Endothelial cell (in vitro differentiated cells): ENCODE measurements around the gene TAB2. TPM values are rescaled to one million over a fixed set of nuclear protein-coding genes. Genes with fewer than 3 reads are reported as not detected.

Experiments
- DNase-seq: peaks from one replicate; pipeline ENCODE4 v3.0.0; 2021; ENCODE audit warnings: low spot score
- H3K27ac Mint-ChIP-seq: one replicate; pipeline ENCODE4 v1.8.0; 2021; ENCODE audit warnings: mixed read lengths, inconsistent platforms; ENCODE audit not compliant: unreplicated experiment
- H3K27me3 Mint-ChIP-seq: one replicate; pipeline ENCODE4 v1.8.0; 2021; ENCODE audit warnings: mild to moderate bottlenecking, moderate library complexity, mixed read lengths, inconsistent platforms; ENCODE audit not compliant: unreplicated experiment
- H3K36me3 Mint-ChIP-seq: one replicate; pipeline ENCODE4 v1.8.0; 2021; ENCODE audit warnings: mild to moderate bottlenecking, low read depth, mixed read lengths, inconsistent platforms; ENCODE audit not compliant: unreplicated experiment
- H3K4me1 Mint-ChIP-seq: one replicate; pipeline ENCODE4 v1.8.0; 2021; ENCODE audit warnings: mild to moderate bottlenecking, mixed read lengths, inconsistent platforms; ENCODE audit not compliant: unreplicated experiment
- H3K4me3 Mint-ChIP-seq: one replicate; pipeline ENCODE4 v1.8.0; 2021; ENCODE audit warnings: mild to moderate bottlenecking, mixed read lengths, inconsistent platforms; ENCODE audit not compliant: unreplicated experiment
- H3K9me3 Mint-ChIP-seq: one replicate; pipeline ENCODE4 v1.8.0; 2021; ENCODE audit warnings: mixed read lengths, inconsistent platforms; ENCODE audit not compliant: unreplicated experiment
- total RNA-seq: library from RNA; stranded (reverse); fragmentation: NEBNext Ultra II Directional; extraction: Animal tissue kit (Norgen Biotek cat#: 25700); gene quantifications from one replicate; pipeline ENCODE4 v1.2.1, GENCODE V29; 2021; ENCODE audit not compliant: unreplicated experiment
- TF ChIP-seq, protein P1 (sequence below): fragments of 200-600 bp; sonication (generic); IDR thresholded peaks from one replicate; pipeline ENCODE4 v1.5.0; 2021; ENCODE audit warnings: antibody characterized with exemption; ENCODE audit not compliant: unreplicated experiment

Gene TAB2
- total RNA-seq, 1 donor from 2014 or later, result 105 TPM

DNA sequence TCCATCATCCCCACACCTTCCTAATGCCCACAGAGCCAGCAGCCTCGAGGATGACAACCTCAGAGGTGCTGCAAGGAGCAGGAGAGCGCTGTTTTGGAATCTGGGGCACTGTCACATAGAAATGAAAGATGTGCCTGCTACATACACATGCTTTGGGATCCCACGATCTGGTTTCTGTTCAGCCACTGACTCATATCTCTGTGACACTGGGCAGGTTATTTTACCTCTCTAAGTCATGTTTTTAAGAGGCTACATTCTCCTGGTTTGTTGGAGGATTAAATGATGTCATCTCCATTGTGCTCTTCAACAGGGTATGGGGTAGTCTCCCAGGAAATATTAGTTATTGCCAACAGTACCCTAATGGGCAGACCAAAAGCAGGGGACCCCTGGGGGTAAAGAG lies 32.6 kb upstream of the TAB2 start:
- Mint-ChIP-seq H3K27me3 (no peaks in the 10 kb centered on the region), H3K4me3 (no peak overlapping the region), H3K36me3 (no peaks in the 10 kb centered on the region), H3K27ac (no peak overlapping the region), H3K4me1 (peaks cover 3% of the 10 kb centered on the region), H3K9me3 (no peaks in the 10 kb centered on the region)
- TF ChIP-seq, protein P1, sequence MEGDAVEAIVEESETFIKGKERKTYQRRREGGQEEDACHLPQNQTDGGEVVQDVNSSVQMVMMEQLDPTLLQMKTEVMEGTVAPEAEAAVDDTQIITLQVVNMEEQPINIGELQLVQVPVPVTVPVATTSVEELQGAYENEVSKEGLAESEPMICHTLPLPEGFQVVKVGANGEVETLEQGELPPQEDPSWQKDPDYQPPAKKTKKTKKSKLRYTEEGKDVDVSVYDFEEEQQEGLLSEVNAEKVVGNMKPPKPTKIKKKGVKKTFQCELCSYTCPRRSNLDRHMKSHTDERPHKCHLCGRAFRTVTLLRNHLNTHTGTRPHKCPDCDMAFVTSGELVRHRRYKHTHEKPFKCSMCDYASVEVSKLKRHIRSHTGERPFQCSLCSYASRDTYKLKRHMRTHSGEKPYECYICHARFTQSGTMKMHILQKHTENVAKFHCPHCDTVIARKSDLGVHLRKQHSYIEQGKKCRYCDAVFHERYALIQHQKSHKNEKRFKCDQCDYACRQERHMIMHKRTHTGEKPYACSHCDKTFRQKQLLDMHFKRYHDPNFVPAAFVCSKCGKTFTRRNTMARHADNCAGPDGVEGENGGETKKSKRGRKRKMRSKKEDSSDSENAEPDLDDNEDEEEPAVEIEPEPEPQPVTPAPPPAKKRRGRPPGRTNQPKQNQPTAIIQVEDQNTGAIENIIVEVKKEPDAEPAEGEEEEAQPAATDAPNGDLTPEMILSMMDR, result no peak
- DNase-seq, result no peak

DNA sequence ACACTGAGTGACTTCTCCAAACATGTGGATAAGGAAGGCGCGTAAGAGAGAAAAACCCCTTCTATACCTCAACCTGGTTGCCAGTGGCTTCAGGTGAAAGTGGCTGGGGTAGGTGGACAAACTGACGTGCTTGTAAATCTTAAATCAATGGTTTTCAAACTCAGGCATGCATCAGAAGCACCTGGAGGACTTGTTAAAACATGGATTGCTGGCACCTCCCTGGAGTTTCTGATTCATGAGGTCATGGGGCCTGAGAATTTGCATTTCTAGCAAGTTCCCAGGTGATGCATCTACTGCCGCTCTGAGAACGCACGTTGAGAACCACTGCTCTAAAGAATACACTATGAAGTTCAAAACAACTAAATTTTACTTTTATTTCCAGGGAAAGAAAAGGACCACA lies 31.9 kb upstream of the TAB2 start:
- Mint-ChIP-seq H3K27me3 (no peaks in the 10 kb centered on the region), H3K9me3 (no peaks in the 10 kb centered on the region), H3K4me1 (peaks cover 3% of the 10 kb centered on the region), H3K27ac (no peak overlapping the region), H3K4me3 (no peak overlapping the region), H3K36me3 (no peaks in the 10 kb centered on the region)
- DNase-seq, result no peak
- TF ChIP-seq, protein P1, result no peak

DNA sequence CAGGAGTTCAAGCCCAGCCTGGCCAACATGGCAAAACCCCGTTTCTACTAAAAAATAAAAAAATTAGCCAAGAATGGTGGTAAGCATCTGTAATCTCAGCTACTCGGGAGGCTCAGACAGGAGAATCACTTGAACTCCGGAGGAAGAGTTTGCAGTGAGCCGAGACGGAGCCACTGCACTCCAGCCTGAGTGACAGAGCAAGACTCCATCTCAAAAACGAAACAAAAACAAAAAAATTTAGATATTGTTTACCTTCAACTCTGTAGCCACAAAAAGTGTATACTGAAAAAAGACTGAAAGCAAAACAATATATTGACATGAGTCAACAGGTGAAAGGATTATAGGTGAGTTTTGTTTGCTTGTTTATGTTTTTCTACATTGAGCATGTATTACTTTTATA lies 30.6 kb upstream of the TAB2 start:
- peaks cover 3% of the 10 kb centered on the region for H3K4me1 Mint-ChIP-seq
- H3K27me3 Mint-ChIP-seq, result no peaks in the 10 kb centered on the region
- no peak overlapping the region for H3K27ac Mint-ChIP-seq
- no peak overlapping the region for H3K4me3 Mint-ChIP-seq
- no peaks in the 10 kb centered on the region for H3K36me3 Mint-ChIP-seq
- DNase-seq, result no peak
- no peaks in the 10 kb centered on the region for H3K9me3 Mint-ChIP-seq
- TF ChIP-seq, protein P1, result no peak

DNA sequence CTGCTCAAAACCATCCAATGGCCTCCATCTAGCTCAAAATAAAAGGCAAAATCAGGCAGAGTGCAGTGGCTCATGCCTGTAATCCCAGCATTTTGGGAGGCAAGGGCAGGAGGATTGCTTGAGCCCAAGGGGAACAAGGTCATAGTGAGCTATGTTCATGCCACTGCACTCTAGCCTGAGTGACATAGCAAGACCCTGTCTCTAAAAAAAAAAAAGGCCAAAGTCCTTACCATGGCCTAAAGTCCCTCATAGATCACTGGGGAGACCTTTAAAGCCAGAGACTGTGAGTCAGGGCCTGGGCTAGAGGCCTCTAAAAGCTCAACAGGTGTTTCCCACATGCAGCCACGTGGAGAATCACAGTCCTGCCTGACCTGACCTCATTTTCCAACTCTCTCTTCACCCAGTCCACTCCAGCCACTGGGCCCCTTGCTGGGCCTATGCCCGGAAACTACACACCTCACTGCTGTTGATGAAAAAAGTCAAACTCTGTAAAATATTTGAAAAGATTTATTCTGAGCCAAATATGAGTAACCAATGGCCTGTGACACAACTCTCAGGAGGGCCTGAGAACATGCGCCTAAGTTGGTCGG lies 28.2 kb upstream of the TAB2 start:
- DNase-seq, result no peak
- Mint-ChIP-seq H3K27ac (no peak overlapping the region), H3K27me3 (no peaks in the 10 kb centered on the region), H3K4me3 (no peak overlapping the region), H3K4me1 (peaks cover 3% of the 10 kb centered on the region), H3K9me3 (no peaks in the 10 kb centered on the region), H3K36me3 (no peaks in the 10 kb centered on the region)
- TF ChIP-seq, protein P1, result no peak

DNA sequence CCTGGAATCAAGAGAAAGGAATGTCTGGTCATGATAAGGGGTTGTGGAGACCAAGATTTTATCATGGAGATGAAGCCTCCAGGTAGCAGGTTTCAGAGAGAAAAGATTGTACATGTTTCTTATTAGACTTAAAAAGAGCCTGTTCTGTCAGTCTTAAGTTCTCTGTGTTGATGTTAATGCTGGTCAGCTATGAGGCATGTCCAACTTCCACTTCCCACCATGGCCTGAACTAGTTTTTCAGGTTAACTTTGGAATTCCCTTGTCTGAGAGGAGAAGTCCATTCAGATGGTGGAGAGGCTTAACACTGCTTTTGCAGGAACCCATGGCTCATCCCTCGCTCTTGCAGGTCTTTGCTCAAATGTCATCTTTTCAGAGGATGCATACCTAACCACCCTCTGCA lies 27.5 kb upstream of the TAB2 start:
- no peak overlapping the region for H3K27ac Mint-ChIP-seq
- no peak for DNase-seq
- no peak overlapping the region for H3K4me3 Mint-ChIP-seq
- H3K4me1 Mint-ChIP-seq, result peaks cover 3% of the 10 kb centered on the region
- no peaks in the 10 kb centered on the region for H3K9me3 Mint-ChIP-seq
- no peaks in the 10 kb centered on the region for H3K27me3 Mint-ChIP-seq
- H3K36me3 Mint-ChIP-seq, result no peaks in the 10 kb centered on the region
- TF ChIP-seq, protein P1, result no peak
